Measurements from ENCODE around the gene DAZL.
"Not testable (repeated sequence)": the region's sequence is repeated elsewhere in the genome, so short reads cannot be mapped to it uniquely, and the experiment has no call there.

Gene DAZL, protein sequence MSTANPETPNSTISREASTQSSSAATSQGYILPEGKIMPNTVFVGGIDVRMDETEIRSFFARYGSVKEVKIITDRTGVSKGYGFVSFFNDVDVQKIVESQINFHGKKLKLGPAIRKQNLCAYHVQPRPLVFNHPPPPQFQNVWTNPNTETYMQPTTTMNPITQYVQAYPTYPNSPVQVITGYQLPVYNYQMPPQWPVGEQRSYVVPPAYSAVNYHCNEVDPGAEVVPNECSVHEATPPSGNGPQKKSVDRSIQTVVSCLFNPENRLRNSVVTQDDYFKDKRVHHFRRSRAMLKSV

GRCh38 chr3:16604887-16605602 lies at the start of gene DAZL:
Gene DAZL, minus strand, starts transcription at chr3:16605423. Its CDS starts 218 bp downstream, at chr3:16605205.
- DNase-seq = no peak

- DNase-seq = no peak
Observed at GRCh38 chr3:16654976-16655375, 49.8 kb upstream of the DAZL start.

GRCh38 chr3:16653712-16654111 lies 48.5 kb upstream of the DAZL start:
- DNase-seq = no peak

GRCh38 chr3:16647668-16648067 lies 42.4 kb upstream of the DAZL start:
- no peak for DNase-seq

DNA sequence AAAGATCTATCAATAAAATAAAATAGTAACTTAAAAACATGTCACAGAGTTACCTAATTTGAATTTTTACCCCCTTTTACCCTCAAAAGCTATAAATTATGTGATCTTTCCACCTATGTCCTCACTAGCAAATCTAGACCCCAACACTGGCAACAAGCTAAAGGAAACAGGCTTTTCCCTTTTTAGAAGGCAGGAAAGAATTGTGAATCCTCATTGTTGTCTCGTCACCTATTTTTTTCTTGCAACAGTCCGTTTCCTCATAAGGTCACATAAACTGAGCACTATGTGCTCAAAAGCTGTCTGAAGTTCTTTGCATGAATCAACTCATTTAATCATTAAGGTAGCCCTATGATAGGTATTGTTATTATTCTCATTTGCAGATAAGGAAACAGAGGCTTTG lies 34.6 kb upstream of the DAZL start:
- no peak for DNase-seq

DNA sequence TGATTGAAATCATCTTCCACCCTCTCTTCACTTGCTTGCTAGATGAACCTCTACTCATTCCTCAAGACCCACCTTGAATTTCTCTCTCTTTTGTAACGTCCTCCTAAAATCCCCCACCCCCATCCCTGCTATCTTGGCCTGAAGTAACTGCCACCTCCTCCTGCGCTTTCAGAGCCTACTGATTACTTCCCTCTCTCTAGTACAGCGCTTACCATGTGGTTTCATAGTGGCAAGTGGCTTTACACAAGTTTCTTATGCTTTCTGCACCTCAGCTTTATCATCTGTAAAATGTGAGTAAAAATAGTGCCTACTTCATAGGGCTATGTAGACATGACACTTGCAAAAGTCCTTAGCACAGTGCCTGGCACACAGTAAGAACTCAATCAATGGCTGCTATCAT lies 28.7 kb upstream of the DAZL start:
- DNase-seq = no peak

GRCh38 chr3:16632395-16632794 lies 27.2 kb upstream of the DAZL start:
- DNase-seq = no peak

DNA sequence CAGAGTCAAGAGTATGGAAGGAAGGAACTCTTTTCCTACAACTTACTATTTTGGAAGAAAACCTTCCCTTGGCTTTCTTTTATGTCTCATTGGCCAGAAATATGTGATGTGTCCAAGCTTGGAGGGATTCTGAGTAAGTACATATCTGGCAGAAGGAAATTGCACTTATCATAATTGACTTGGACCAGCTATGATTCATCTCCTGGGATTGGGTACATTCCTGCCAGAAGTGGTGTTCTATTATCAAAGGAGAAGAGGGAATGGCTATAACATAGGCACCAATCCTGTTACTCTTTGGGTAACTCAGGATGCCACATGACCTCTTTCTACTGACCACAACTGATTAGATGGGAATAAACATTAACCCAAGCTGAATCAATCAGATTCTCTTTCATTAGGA lies 13.5 kb upstream of the DAZL start:
- DNase-seq = no peak

- not testable (repeated sequence) for DNase-seq
Observed at GRCh38 chr3:16617155-16617554, 11.9 kb upstream of the DAZL start.

- DNase-seq = no peak
Observed at GRCh38 chr3:16616083-16616482, 10.9 kb upstream of the DAZL start.

DNA sequence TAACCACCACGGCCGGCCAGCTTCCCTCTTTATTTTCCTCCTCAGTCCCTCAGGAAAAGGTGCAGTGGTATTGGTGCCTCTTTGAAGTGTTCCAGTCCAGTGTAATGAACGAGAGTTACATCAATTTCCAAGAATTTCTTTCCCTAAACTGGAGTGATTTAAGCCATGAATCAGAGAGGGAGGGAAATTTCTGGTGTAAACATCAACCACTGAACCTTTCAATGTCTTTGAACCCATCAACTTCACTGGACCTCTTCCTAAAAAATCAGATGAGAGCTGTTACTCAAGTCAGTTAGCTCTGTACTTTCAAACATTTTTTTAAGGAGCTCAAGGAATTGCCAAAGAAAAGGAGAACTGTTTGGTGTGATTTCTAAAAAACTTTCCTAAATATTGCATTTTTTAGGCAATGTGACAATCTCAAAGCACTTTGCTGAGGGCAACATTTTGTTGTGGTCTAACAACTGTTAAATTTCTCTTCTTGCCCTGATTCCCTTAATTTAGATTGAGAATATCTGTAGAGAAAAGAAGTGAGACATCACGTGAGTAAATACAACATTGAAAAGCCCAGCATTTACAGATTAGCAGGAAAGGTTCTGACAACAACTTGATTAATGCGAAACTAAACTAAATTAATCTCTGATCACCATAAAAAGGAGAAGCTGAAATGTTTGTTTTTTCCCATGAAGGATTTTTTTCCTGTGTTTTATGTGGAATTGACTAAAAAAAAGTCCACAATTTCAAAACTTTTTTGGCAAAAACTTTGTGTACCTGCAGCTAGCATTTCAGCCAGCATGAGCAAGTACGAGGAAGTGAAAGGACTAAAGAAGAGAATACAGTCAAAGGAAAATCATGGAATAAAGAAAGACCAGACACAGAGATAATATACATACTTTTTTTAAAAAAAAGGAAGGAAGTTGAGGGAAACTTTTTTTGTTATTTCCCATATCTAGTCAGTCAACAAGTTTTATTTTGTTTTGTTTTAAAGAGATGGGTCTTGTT lies 9.1 kb upstream of the DAZL start:
- no peak for DNase-seq

GRCh38 chr3:16609927-16610580 lies 4.8 kb upstream of the DAZL start:
- DNase-seq = no peak

- no peak for DNase-seq
Observed at GRCh38 chr3:16608816-16609215, 3.6 kb upstream of the DAZL start.

GRCh38 chr3:16607718-16608117 lies 2.5 kb upstream of the DAZL start:
- DNase-seq = no peak

GRCh38 chr3:16606398-16606797 lies 1.2 kb upstream of the DAZL start:
- no peak for DNase-seq

GRCh38 chr3:16605966-16606365 lies 743 bp upstream of the DAZL start:
- no peak for DNase-seq

- DNase-seq = no peak
Observed at GRCh38 chr3:16604433-16604832, 790 bp downstream of the DAZL start.

DNA sequence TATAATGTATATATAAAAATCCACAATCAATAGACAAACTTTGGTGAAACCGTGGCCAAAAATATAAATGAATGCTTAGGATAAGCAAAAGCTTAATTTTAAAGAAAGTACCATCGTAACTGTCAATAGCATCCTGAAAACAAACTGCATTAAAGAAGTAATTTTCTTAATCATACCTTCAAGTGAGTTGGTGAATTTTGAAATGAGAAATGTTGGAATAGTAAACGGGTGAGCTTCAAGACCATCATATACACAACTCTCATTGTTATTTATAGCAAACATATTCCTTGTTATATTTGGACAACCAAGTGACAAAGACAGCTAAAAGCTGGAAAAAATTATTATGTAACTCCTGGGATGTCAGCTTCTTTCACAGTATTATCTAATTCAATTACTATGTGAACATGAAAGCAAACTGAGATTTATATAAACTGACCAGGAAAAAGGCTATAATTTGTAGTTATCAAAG lies 3.7 kb downstream of the DAZL start:
- DNase-seq = no peak

GRCh38 chr3:16600780-16601536 lies 4.3 kb downstream of the DAZL start:
- DNase-seq = peak; percentile 82

- no peak for DNase-seq
Observed at GRCh38 chr3:16599694-16600093, 5.5 kb downstream of the DAZL start.

DNA sequence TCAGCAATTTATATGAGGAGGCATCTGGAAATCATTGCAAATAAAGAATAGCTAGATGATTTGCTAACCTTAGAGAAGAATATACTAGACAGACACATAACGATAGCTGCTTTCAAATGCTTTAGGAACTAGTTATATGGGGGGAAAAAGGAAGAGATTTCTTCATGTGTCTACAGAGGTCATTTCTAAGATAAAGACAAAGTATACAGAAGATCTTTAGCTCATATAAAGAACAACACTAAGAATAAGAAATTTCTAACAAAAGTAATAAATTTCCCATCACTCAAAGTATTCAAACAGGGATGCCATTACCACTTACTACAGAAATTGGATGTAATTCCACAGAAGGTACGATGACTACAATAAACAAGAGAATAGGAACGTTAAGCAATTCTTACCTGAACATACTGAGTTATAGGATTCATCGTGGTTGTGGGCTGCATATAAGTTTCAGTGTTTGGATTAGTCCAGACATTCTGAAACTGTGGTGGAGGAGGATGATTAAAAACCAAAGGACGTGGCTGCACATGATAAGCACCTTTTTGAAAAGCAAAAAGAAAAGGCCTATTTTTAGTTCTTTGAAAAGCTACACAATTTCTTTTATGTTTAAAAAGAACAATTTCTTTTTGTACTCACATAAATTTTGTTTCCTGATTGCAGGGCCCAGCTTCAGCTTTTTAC lies 8.7 kb downstream of the DAZL start:
- no peak for DNase-seq

All from inflammatory macrophage treated with lipopolysaccharide for 4 hours (primary cell).